HFF-Myc (cell line): ENCODE measurements around the gene MGARP.

Experiments
- DNase-seq: peaks from one replicate; pipeline ENCODE4 v3.0.0-alpha.2; 2011; ENCODE audit warnings: low read depth; ENCODE audit errors: extremely low read depth
- H3K4me3 ChIP-seq: replicated peaks from 2 replicates; pipeline ENCODE4 v1.5.1; 2011; ENCODE audit warnings: low read depth, mild to moderate bottlenecking, control low read depth, low read length
- CTCF ChIP-seq: IDR thresholded peaks from 2 replicates; pipeline ENCODE4 v1.5.1; 2012; ENCODE audit warnings: mild to moderate bottlenecking, low read depth, low read length, control low read depth; ENCODE audit errors: missing control alignments

MGARP gene

GRCh38 chr4:139253713-139254112 is 26.3 kb downstream of the MGARP start:
- H3K4me3 ChIP-seq, result no peak overlapping the region
- DNase-seq, result no peak
- TF ChIP-seq CTCF, result no peak

DNA sequence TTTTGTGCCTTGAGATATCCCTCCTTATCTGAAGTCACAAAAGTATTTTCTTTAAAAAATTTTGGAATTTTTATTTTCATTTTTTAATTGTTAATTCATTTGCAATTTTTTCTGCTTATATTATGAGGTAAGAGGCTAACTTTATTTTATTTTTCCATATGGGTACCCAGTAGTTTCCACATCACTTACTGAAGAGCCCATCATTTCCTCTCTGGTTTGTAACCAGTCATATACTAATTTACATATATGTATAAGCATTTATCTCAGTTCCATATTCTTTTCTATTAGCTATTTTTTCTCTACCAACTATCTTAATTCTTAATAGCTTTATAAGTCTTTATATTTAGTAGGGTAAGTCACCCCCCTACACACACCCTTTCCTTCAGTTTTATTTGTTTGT is 27.0 kb downstream of the MGARP start:
- H3K4me3 ChIP-seq, result no peak overlapping the region
- DNase-seq, result no peak
- TF ChIP-seq CTCF, result no peak

DNA sequence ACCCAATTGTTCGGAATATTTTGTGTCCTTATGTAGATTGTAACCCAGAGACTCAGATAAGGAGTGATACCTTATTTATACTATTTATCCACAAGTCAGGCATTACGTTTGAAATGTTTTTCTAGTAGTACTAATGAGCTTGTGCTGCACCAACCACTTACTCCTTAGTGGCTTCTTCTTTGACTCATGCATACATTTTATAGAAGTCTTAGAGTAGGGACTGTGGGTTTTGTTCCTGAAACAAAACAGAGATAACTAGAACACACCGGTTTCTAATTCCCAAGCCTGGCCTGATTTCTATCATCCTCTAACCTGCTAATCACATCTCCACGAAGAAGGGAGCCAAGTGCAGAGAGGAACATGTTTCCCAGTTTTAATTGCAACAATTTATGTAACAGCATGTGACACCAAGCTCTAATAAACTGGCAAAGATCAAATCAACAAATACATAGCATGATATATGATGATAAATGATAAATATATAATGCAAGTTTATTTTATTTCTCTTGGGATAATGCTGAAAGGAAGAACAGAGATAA is 32.3 kb downstream of the MGARP start:
- no peak overlapping the region for H3K4me3 ChIP-seq
- no peak for TF ChIP-seq CTCF
- DNase-seq, result no peak

DNA sequence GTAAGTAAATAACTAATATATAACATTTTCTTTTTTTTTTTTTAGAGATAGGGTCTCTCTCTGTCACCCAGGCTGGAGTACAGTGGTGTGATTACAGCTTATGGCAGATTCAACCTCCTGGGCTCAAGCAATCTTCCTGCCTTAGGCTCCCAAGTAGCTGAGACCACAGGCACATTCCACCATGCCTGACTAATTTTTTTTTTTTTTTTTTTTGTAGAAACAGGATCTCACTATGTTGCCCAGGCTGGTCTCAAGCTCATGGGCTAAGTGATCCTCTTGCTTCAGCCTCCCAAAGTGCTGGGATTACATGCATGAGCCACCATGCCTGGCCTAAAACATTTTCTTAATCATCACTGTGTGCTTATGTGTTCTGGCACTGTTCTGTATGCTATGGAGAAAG is 32.8 kb downstream of the MGARP start:
- no peak overlapping the region for H3K4me3 ChIP-seq
- TF ChIP-seq CTCF, result no peak
- no peak for DNase-seq

- no peak overlapping the region for H3K4me3 ChIP-seq
- TF ChIP-seq CTCF, result no peak
- no peak for DNase-seq
Measured at GRCh38 chr4:139246166-139246565, 33.9 kb downstream of the MGARP start.

- no peak overlapping the region for H3K4me3 ChIP-seq
- no peak for TF ChIP-seq CTCF
- DNase-seq, result no peak
Measured at GRCh38 chr4:139245590-139245989, 34.4 kb downstream of the MGARP start.
